GM23338 (cell line): ENCODE data around the gene ESPL1. TPM values are rescaled to one million over a fixed set of nuclear protein-coding genes. Genes with fewer than 3 reads are reported as not detected.

Experiments
- ATAC-seq: fragments of 200-7000 bp; cut with Tn5 transposase; 3 replicates; pipeline ENCODE4 v1.9.1; 2020
- DNase-seq: peaks from one replicate; pipeline ENCODE4 v3.0.0-alpha.2; 2015; ENCODE audit warnings: low spot score
- H2AFZ ChIP-seq: fragments of 200-600 bp; sonication (generic); 2 replicates; pipeline ENCODE4 v1.8.0; 2016; ENCODE audit warnings: antibody characterized with exemption, mild to moderate bottlenecking, moderate library complexity
- H3F3A ChIP-seq: fragments of 200-600 bp; sonication (generic); replicated peaks from 2 replicates; pipeline ENCODE4 v1.8.0; 2017; ENCODE audit warnings: antibody characterized with exemption, mixed run types, low read depth
- H3K27ac ChIP-seq: fragments of 200-600 bp; sonication (generic); 2 replicates; pipeline ENCODE4 v1.6.1; 2016; ENCODE audit warnings: low read depth
- H3K27me3 ChIP-seq: fragments of 200-600 bp; sonication (generic); 2 replicates; pipeline ENCODE4 v1.8.0; 2016; ENCODE audit warnings: mild to moderate bottlenecking, mixed run types, moderate library complexity; ENCODE audit not compliant: insufficient read depth
- H3K36me3 ChIP-seq: fragments of 200-600 bp; sonication (generic); 2 replicates; pipeline ENCODE4 v1.8.0; 2016; ENCODE audit warnings: mild to moderate bottlenecking; ENCODE audit not compliant: insufficient read depth
- H3K4me1 ChIP-seq: fragments of 200-600 bp; sonication (generic); 2 replicates; pipeline ENCODE4 v1.8.0; 2016; ENCODE audit warnings: mild to moderate bottlenecking, moderate library complexity; ENCODE audit not compliant: insufficient read depth
- H3K4me2 ChIP-seq: fragments of 200-600 bp; sonication (generic); 2 replicates; pipeline ENCODE4 v1.7.1; 2017; ENCODE audit warnings: mixed run types
- H3K4me3 ChIP-seq: fragments of 200-600 bp; sonication (generic); 2 replicates; pipeline ENCODE4 v1.6.1; 2016; ENCODE audit warnings: mixed run types
- H3K79me2 ChIP-seq: fragments of 200-600 bp; sonication (generic); replicated peaks from 2 replicates; pipeline ENCODE4 v1.8.0; 2017; ENCODE audit warnings: mild to moderate bottlenecking; ENCODE audit not compliant: insufficient read depth
- H3K9me2 ChIP-seq: fragments of 200-600 bp; sonication (generic); 2 replicates; pipeline ENCODE4 v1.8.0; 2017; ENCODE audit not compliant: insufficient read depth
- H4K20me1 ChIP-seq: fragments of 200-600 bp; sonication (generic); replicated peaks from 2 replicates; pipeline ENCODE4 v1.8.0; 2017; ENCODE audit warnings: mild to moderate bottlenecking; ENCODE audit not compliant: insufficient read depth
- H3K27ac Mint-ChIP-seq: 2 replicates; pipeline ENCODE4 v1.8.0; 2020; ENCODE audit warnings: inconsistent platforms, mild to moderate bottlenecking, moderate library complexity, mixed read lengths
- H3K27me3 Mint-ChIP-seq: 3 replicates; pipeline ENCODE4 v1.8.0; 2022; ENCODE audit warnings: low read depth, mild to moderate bottlenecking, moderate library complexity, mixed read lengths, inconsistent platforms; ENCODE audit not compliant: insufficient read depth, poor library complexity
- H3K36me3 Mint-ChIP-seq: 3 replicates; pipeline ENCODE4 v1.8.0; 2021; ENCODE audit warnings: low read depth, mild to moderate bottlenecking, inconsistent platforms, moderate library complexity, mixed read lengths
- H3K4me1 Mint-ChIP-seq: 3 replicates; pipeline ENCODE4 v1.8.0; 2020; ENCODE audit warnings: mild to moderate bottlenecking, inconsistent platforms, mixed read lengths
- H3K4me3 Mint-ChIP-seq: 3 replicates; pipeline ENCODE4 v1.8.0; 2021; ENCODE audit warnings: moderate library complexity, mild to moderate bottlenecking, inconsistent platforms, mixed read lengths
- H3K9me3 Mint-ChIP-seq: 3 replicates; pipeline ENCODE4 v1.8.0; 2020; ENCODE audit warnings: moderate library complexity, mild to moderate bottlenecking, inconsistent platforms, mixed read lengths
- CREB1 ChIP-seq: fragments of 250-450 bp; sonication (Bioruptor Pico); IDR thresholded peaks from 2 replicates; pipeline ENCODE4 v1.5.0; 2020; ENCODE audit warnings: low read depth, mild to moderate bottlenecking, moderate library complexity
- ETS1 ChIP-seq: IDR thresholded peaks from 2 replicates; pipeline ENCODE4 v1.6.1; 2016; ENCODE audit warnings: antibody characterized with exemption
- EZH2 ChIP-seq: fragments of 200-600 bp; sonication (generic); IDR thresholded peaks from one replicate; pipeline ENCODE4 v1.8.0; 2017; ENCODE audit warnings: antibody characterized with exemption, mild to moderate bottlenecking, low read depth; ENCODE audit not compliant: unreplicated experiment
- EZH2phosphoT487 ChIP-seq: fragments of 200-600 bp; sonication (generic); IDR thresholded peaks from one replicate; pipeline ENCODE4 v1.8.1; 2018; ENCODE audit warnings: antibody characterized with exemption; ENCODE audit not compliant: unreplicated experiment
- JUNB ChIP-seq: IDR thresholded peaks from one replicate; pipeline ENCODE4 v1.6.1; 2016; ENCODE audit warnings: antibody characterized with exemption; ENCODE audit not compliant: unreplicated experiment
- NANOG ChIP-seq: IDR thresholded peaks from 2 replicates; pipeline ENCODE4 v1.6.1; 2016; ENCODE audit warnings: antibody characterized with exemption, borderline replicate concordance
- POLR2AphosphoS5 ChIP-seq: IDR thresholded peaks from 2 replicates; pipeline ENCODE4 v1.6.1; 2016; ENCODE audit warnings: antibody characterized with exemption, low read depth
- STAT1 ChIP-seq: IDR thresholded peaks from one replicate; pipeline ENCODE4 v1.6.1; 2016; ENCODE audit warnings: antibody characterized with exemption; ENCODE audit not compliant: unreplicated experiment
- ZNF114 ChIP-seq: fragments of 250-450 bp; sonication (Bioruptor Pico); IDR thresholded peaks from 2 replicates; pipeline ENCODE4 v1.5.0; 2020; ENCODE audit warnings: mild to moderate bottlenecking, moderate library complexity
- ZNF331 ChIP-seq: fragments of 250-450 bp; sonication (Bioruptor Pico); IDR thresholded peaks from 2 replicates; pipeline ENCODE4 v1.5.0; 2020; ENCODE audit warnings: low read depth, mild to moderate bottlenecking, moderate library complexity
- ZNF462 ChIP-seq: fragments of 250-450 bp; sonication (Bioruptor Pico); IDR thresholded peaks from 2 replicates; pipeline ENCODE4 v1.5.0; 2020; ENCODE audit warnings: mild to moderate bottlenecking, moderate library complexity
- polyA plus RNA-seq: library from polyadenylated mRNA; unstranded; fragments of >200 nt; fragmentation: Nextera tagmentation; extraction: Ambion mirVana; gene quantifications from 2 replicates; pipeline ENCODE4 v1.2.1, GENCODE V29; 2016
- total RNA-seq: library from RNA; depleted of rRNA; stranded (reverse); fragments of >200 nt; shearing (Covaris generic); gene quantifications from 2 replicates; pipeline ENCODE4 v1.2.3, GENCODE V29; 2014
- TF ChIP-seq, protein P1 (sequence below): IDR thresholded peaks from one replicate; pipeline ENCODE4 v1.6.1; 2018; ENCODE audit warnings: antibody characterized with exemption; ENCODE audit not compliant: unreplicated experiment
- TF ChIP-seq, protein P2 (sequence below), 2 experiments: fragments of 200-600 bp in 1 of 2; sonication (generic) in 1 of 2; conservative IDR thresholded peaks; 2 replicates each; pipeline versions ENCODE4 v1.5.1 to v1.6.1; 2016 to 2017; ENCODE audit warnings: antibody characterized with exemption in 2 of 2, low read depth in 2 of 2, mild to moderate bottlenecking in 2 of 2, moderate library complexity in 1 of 2

Gene ESPL1
- total and polyA plus RNA-seq, 2 experiments from 2014 or later: 13.2 to 56.5 TPM

- Histone ChIP-seq H3K4me3 (0 out of 2 replicates have a peak overlapping the region, but pooled peaks have one; percentile 3), H3K27me3 (peaks cover 37% of the 10 kb centered on the region), H3K4me1 (peaks cover 24% of the 10 kb centered on the region), H2AFZ (peak overlapping the region; percentile 96), H3K4me2 (peak overlapping the region; percentile 22; the same call in 1 of the 2 replicates), H3K27ac (no peak overlapping the region), H3K79me2 (no peaks in the 10 kb centered on the region), H3F3A (no peaks in the 10 kb centered on the region), H3K9me2 (no peaks in the 10 kb centered on the region), H3K36me3 (no peaks in the 10 kb centered on the region), H4K20me1 (no peaks in the 10 kb centered on the region)
- Mint-ChIP-seq H3K4me3 (no peak overlapping the region), H3K27ac (no peak overlapping the region), H3K36me3 (no peaks in the 10 kb centered on the region), H3K4me1 (peaks cover 24% of the 10 kb centered on the region), H3K9me3 (no peaks in the 10 kb centered on the region), H3K27me3 (peaks cover 10% of the 10 kb centered on the region)
- DNase-seq (no peak), ATAC-seq (peak; percentile 19)
- TF ChIP-seq ETS1 (no peak), ZNF331 (CRISPR knock-in tag) (no peak), STAT1 (no peak), POLR2AphosphoS5 (no peak), ZNF462 (CRISPR knock-in tag) (no peak), NANOG (no peak), CREB1 (CRISPR knock-in tag) (no peak), ZNF114 (no peak), EZH2phosphoT487 (no peak), EZH2 (no peak), JUNB (no peak)
- TF ChIP-seq, protein P1, sequence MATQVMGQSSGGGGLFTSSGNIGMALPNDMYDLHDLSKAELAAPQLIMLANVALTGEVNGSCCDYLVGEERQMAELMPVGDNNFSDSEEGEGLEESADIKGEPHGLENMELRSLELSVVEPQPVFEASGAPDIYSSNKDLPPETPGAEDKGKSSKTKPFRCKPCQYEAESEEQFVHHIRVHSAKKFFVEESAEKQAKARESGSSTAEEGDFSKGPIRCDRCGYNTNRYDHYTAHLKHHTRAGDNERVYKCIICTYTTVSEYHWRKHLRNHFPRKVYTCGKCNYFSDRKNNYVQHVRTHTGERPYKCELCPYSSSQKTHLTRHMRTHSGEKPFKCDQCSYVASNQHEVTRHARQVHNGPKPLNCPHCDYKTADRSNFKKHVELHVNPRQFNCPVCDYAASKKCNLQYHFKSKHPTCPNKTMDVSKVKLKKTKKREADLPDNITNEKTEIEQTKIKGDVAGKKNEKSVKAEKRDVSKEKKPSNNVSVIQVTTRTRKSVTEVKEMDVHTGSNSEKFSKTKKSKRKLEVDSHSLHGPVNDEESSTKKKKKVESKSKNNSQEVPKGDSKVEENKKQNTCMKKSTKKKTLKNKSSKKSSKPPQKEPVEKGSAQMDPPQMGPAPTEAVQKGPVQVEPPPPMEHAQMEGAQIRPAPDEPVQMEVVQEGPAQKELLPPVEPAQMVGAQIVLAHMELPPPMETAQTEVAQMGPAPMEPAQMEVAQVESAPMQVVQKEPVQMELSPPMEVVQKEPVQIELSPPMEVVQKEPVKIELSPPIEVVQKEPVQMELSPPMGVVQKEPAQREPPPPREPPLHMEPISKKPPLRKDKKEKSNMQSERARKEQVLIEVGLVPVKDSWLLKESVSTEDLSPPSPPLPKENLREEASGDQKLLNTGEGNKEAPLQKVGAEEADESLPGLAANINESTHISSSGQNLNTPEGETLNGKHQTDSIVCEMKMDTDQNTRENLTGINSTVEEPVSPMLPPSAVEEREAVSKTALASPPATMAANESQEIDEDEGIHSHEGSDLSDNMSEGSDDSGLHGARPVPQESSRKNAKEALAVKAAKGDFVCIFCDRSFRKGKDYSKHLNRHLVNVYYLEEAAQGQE: no peak
- TF ChIP-seq, protein P2, sequence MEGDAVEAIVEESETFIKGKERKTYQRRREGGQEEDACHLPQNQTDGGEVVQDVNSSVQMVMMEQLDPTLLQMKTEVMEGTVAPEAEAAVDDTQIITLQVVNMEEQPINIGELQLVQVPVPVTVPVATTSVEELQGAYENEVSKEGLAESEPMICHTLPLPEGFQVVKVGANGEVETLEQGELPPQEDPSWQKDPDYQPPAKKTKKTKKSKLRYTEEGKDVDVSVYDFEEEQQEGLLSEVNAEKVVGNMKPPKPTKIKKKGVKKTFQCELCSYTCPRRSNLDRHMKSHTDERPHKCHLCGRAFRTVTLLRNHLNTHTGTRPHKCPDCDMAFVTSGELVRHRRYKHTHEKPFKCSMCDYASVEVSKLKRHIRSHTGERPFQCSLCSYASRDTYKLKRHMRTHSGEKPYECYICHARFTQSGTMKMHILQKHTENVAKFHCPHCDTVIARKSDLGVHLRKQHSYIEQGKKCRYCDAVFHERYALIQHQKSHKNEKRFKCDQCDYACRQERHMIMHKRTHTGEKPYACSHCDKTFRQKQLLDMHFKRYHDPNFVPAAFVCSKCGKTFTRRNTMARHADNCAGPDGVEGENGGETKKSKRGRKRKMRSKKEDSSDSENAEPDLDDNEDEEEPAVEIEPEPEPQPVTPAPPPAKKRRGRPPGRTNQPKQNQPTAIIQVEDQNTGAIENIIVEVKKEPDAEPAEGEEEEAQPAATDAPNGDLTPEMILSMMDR (conservative IDR thresholded peaks at IDR 0.05; ENCODE audit: low read depth in 2 of 2): no peak
Measured at GRCh38 chr12:53338017-53338416, 69.9 kb downstream of the ESPL1 start.
